ENCODE measurements around the gene PPP2R2D.

The PPP2R2D gene

GRCh38 chr10:131889755-131890154, 11.1 kb upstream of the PPP2R2D start:
- no peak for DNase-seq (ENCODE audit: low spot score)

- DNase-seq (ENCODE audit: low spot score), result no peak
These were observed 10.3 kb upstream of the PPP2R2D start for GRCh38 chr10:131890276-131891195.

- DNase-seq (ENCODE audit: low spot score), result peak; percentile 23
These were observed 9.4 kb upstream of the PPP2R2D start for GRCh38 chr10:131891196-131891928.

- no peak for DNase-seq (ENCODE audit: low spot score)
These were observed 8.6 kb upstream of the PPP2R2D start for GRCh38 chr10:131891929-131892805.

- no peak for DNase-seq (ENCODE audit: low spot score)
These were observed 7.8 kb upstream of the PPP2R2D start for GRCh38 chr10:131892806-131893675.

GRCh38 chr10:131895116-131895515, 5.7 kb upstream of the PPP2R2D start:
- DNase-seq (ENCODE audit: low spot score), result no peak

GRCh38 chr10:131896403-131896802, 4.4 kb upstream of the PPP2R2D start:
- no peak for DNase-seq (ENCODE audit: low spot score)

GRCh38 chr10:131897297-131897899, 3.4 kb upstream of the PPP2R2D start:
- no peak for DNase-seq (ENCODE audit: low spot score)

GRCh38 chr10:131898061-131898460, 2.7 kb upstream of the PPP2R2D start:
- DNase-seq (ENCODE audit: low spot score), result no peak

- no peak for DNase-seq (ENCODE audit: low spot score)
These were observed 2.1 kb upstream of the PPP2R2D start for GRCh38 chr10:131898713-131899112.

- DNase-seq (ENCODE audit: low spot score), result no peak
These were observed 1.6 kb upstream of the PPP2R2D start for GRCh38 chr10:131899116-131899690.

- no peak for DNase-seq (ENCODE audit: low spot score)
These were observed 986 bp upstream of the PPP2R2D start for GRCh38 chr10:131899695-131900349.

- DNase-seq (ENCODE audit: low spot score), result peak; percentile 33
These were observed 497 bp downstream of the PPP2R2D start for GRCh38 chr10:131901181-131901829.

- DNase-seq (ENCODE audit: low spot score), result no peak
These were observed 1.4 kb downstream of the PPP2R2D start for GRCh38 chr10:131902211-131902610.

GRCh38 chr10:131902691-131903090, 1.9 kb downstream of the PPP2R2D start:
- DNase-seq (ENCODE audit: low spot score), result no peak

GRCh38 chr10:131905267-131905571, 4.4 kb downstream of the PPP2R2D start:
- no peak for DNase-seq (ENCODE audit: low spot score)

GRCh38 chr10:131905603-131906268, 4.9 kb downstream of the PPP2R2D start:
- no peak for DNase-seq (ENCODE audit: low spot score)

- no peak for DNase-seq (ENCODE audit: low spot score)
These were observed 5.4 kb downstream of the PPP2R2D start for GRCh38 chr10:131906269-131906639.

GRCh38 chr10:131907679-131908078, 6.9 kb downstream of the PPP2R2D start:
- no peak for DNase-seq (ENCODE audit: low spot score)
